Measurements from ENCODE around the gene KRT26.

KRT26 gene

GRCh38 chr17:40726919-40727318 is 45.1 kb downstream of the KRT26 start:
- H2BK120ac ChIP-seq (ENCODE audit: low read depth, low read length): no peak overlapping the region
- no peak overlapping the region for H3K14ac ChIP-seq (ENCODE audit: low read length in 2 of 2)
- H3K4ac ChIP-seq (ENCODE audit: low read depth in 1 of 2, low read length in 2 of 2): no peak overlapping the region
- H2AFZ ChIP-seq (ENCODE audit: low read depth, low read length): no peak overlapping the region
- H3K4me2 ChIP-seq (ENCODE audit: low read length, poor library complexity, severe bottlenecking): no peak overlapping the region
- no peak overlapping the region for H3K18ac ChIP-seq (ENCODE audit: low read depth in 1 of 2, low read length in 2 of 2)
- no peak overlapping the region for H2AK5ac ChIP-seq (ENCODE audit: low read length, severe bottlenecking)
- no peak overlapping the region for H4K91ac ChIP-seq (ENCODE audit: low read length)
- peak overlapping the region; percentile 95 for H3K27ac ChIP-seq (ENCODE audit: low read length, poor library complexity, severe bottlenecking)
- no peak overlapping the region for H3K23ac ChIP-seq (ENCODE audit: low read length in 2 of 2)
- no peaks in the 10 kb centered on the region for H3K4me1 ChIP-seq (ENCODE audit: control insufficient read depth, insufficient read depth, low read depth, low read length)
- no peak overlapping the region for H2BK5ac ChIP-seq (ENCODE audit: low read depth, low read length, poor library complexity, severe bottlenecking)
- no peaks in the 10 kb centered on the region for H3K27me3 ChIP-seq (ENCODE audit: control insufficient read depth in 1 of 2, insufficient read depth in 1 of 2, low read length in 2 of 2)
- 40% methylated on average over 1 of the region's 2 CpGs for WGBS
- H2BK15ac ChIP-seq (ENCODE audit: low read depth, poor library complexity, severe bottlenecking): no peak overlapping the region
- peak overlapping the region; percentile 89 for H3K9ac ChIP-seq (ENCODE audit: low read length)
- no peaks in the 10 kb centered on the region for H3K9me3 ChIP-seq (ENCODE audit: control insufficient read depth, low read length)
- no peak overlapping the region for H4K8ac ChIP-seq (ENCODE audit: low read length)
- no peaks in the 10 kb centered on the region for H3K36me3 ChIP-seq (ENCODE audit: control insufficient read depth in 1 of 2, insufficient read depth in 2 of 2, low read depth in 1 of 2, low read length in 2 of 2)
- H3K4me3 ChIP-seq (ENCODE audit: insufficient read depth in 1 of 2, low read depth in 1 of 2, low read length in 2 of 2): no peak overlapping the region
- H2BK12ac ChIP-seq (ENCODE audit: low read length in 2 of 2): no peak overlapping the region
- no peaks in the 10 kb centered on the region for H3K79me1 ChIP-seq (replicated peaks; ENCODE audit: low read length, poor library complexity, severe bottlenecking)
- peak; percentile 3 for DNase-seq

DNA sequence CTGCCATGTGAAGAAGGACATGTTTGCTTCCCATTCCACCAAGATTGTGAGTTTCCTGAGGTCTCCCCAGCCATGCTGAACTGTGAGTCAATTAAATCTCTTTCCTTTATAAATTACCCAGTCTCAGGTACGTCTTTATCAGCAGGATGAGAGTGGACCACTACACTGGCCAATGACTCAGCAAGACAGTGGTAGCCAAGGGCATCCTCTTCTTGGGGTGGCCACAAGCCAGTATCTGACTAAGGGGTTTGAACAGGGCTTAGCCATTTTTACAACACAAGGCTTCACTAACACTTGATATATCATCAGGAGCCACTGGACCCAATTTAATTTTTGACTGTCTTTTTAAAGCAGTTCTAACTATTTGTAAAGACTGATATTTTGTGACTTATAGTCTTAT is 47.3 kb downstream of the KRT26 start:
- H3K18ac ChIP-seq (ENCODE audit: low read depth in 1 of 2, low read length in 2 of 2): no peak overlapping the region
- no peak overlapping the region for H4K8ac ChIP-seq (ENCODE audit: low read length)
- no peaks in the 10 kb centered on the region for H3K79me1 ChIP-seq (replicated peaks; ENCODE audit: low read length, poor library complexity, severe bottlenecking)
- no peak overlapping the region for H2BK120ac ChIP-seq (ENCODE audit: low read depth, low read length)
- H3K9me3 ChIP-seq (ENCODE audit: control insufficient read depth, low read length): no peaks in the 10 kb centered on the region
- no peak overlapping the region for H2BK5ac ChIP-seq (ENCODE audit: low read depth, low read length, poor library complexity, severe bottlenecking)
- H2BK12ac ChIP-seq (ENCODE audit: low read length in 2 of 2): no peak overlapping the region
- no peak for DNase-seq
- no peaks in the 10 kb centered on the region for H3K36me3 ChIP-seq (ENCODE audit: control insufficient read depth in 1 of 2, insufficient read depth in 2 of 2, low read depth in 1 of 2, low read length in 2 of 2)
- peak overlapping the region; percentile 11 for H2AK5ac ChIP-seq (ENCODE audit: low read length, severe bottlenecking)
- no peak overlapping the region for H2BK15ac ChIP-seq (ENCODE audit: low read depth, poor library complexity, severe bottlenecking)
- H3K4me3 ChIP-seq (ENCODE audit: insufficient read depth in 1 of 2, low read depth in 1 of 2, low read length in 2 of 2): no peak overlapping the region
- no peak overlapping the region for H3K4ac ChIP-seq (ENCODE audit: low read depth in 1 of 2, low read length in 2 of 2)
- H3K27me3 ChIP-seq (ENCODE audit: control insufficient read depth in 1 of 2, insufficient read depth in 1 of 2, low read length in 2 of 2): no peaks in the 10 kb centered on the region
- no peak overlapping the region for H2AFZ ChIP-seq (ENCODE audit: low read depth, low read length)
- no peak overlapping the region for H3K23ac ChIP-seq (ENCODE audit: low read length in 2 of 2)
- no peak overlapping the region for H3K4me2 ChIP-seq (ENCODE audit: low read length, poor library complexity, severe bottlenecking)
- no peak overlapping the region for H3K14ac ChIP-seq (ENCODE audit: low read length in 2 of 2)
- no peak overlapping the region for H3K27ac ChIP-seq (ENCODE audit: low read length, poor library complexity, severe bottlenecking)
- H4K91ac ChIP-seq (ENCODE audit: low read length): no peak overlapping the region
- peaks cover 8% of the 10 kb centered on the region for H3K4me1 ChIP-seq (ENCODE audit: control insufficient read depth, insufficient read depth, low read depth, low read length)
- WGBS: 50% methylated on average over 1 of the region's 1 CpG
- no peak overlapping the region for H3K9ac ChIP-seq (ENCODE audit: low read length)

DNA sequence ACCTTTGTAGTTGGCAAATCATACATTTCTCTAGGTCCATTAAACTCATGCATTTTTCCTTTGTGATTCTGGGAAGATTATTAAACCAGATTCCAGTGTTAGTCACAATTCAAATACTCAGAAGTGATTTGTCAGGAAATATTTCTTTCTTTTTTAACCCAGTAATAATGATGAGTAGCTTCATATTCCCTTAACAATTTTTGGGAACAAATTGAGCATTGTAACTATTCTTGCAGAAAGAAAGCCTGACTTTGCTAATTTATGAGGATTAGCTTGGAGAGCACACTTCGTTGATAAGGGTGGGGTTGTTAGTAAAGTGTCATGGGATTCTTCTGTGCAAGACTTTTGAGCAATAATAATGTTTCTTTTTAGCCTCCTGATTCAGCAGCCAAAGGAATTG is 49.8 kb downstream of the KRT26 start:
- peak overlapping the region; percentile 100 for H3K27ac ChIP-seq (ENCODE audit: low read length, poor library complexity, severe bottlenecking)
- no peaks in the 10 kb centered on the region for H3K36me3 ChIP-seq (ENCODE audit: control insufficient read depth in 1 of 2, insufficient read depth in 2 of 2, low read depth in 1 of 2, low read length in 2 of 2)
- no peak overlapping the region for H2BK120ac ChIP-seq (ENCODE audit: low read depth, low read length)
- WGBS: no CpG with 5 or more reads among the region's 1 CpG
- H3K4me1 ChIP-seq (ENCODE audit: control insufficient read depth, insufficient read depth, low read depth, low read length): peaks cover 11% of the 10 kb centered on the region
- H4K91ac ChIP-seq (ENCODE audit: low read length): no peak overlapping the region
- H3K79me1 ChIP-seq (replicated peaks; ENCODE audit: low read length, poor library complexity, severe bottlenecking): no peaks in the 10 kb centered on the region
- no peak overlapping the region for H3K4me3 ChIP-seq (ENCODE audit: insufficient read depth in 1 of 2, low read depth in 1 of 2, low read length in 2 of 2)
- H2AK5ac ChIP-seq (ENCODE audit: low read length, severe bottlenecking): no peak overlapping the region
- no peak overlapping the region for H2BK12ac ChIP-seq (ENCODE audit: low read length in 2 of 2)
- no peaks in the 10 kb centered on the region for H3K9me3 ChIP-seq (ENCODE audit: control insufficient read depth, low read length)
- no peak overlapping the region for H3K14ac ChIP-seq (ENCODE audit: low read length in 2 of 2)
- H3K4ac ChIP-seq (ENCODE audit: low read depth in 1 of 2, low read length in 2 of 2): no peak overlapping the region
- no peak overlapping the region for H3K23ac ChIP-seq (ENCODE audit: low read length in 2 of 2)
- no peak for DNase-seq
- H2BK5ac ChIP-seq (ENCODE audit: low read depth, low read length, poor library complexity, severe bottlenecking): no peak overlapping the region
- H2AFZ ChIP-seq (ENCODE audit: low read depth, low read length): no peak overlapping the region
- H3K4me2 ChIP-seq (ENCODE audit: low read length, poor library complexity, severe bottlenecking): no peak overlapping the region
- H3K18ac ChIP-seq (ENCODE audit: low read depth in 1 of 2, low read length in 2 of 2): no peak overlapping the region
- H4K8ac ChIP-seq (ENCODE audit: low read length): no peak overlapping the region
- no peak overlapping the region for H2BK15ac ChIP-seq (ENCODE audit: low read depth, poor library complexity, severe bottlenecking)
- H3K27me3 ChIP-seq (ENCODE audit: control insufficient read depth in 1 of 2, insufficient read depth in 1 of 2, low read length in 2 of 2): no peaks in the 10 kb centered on the region
- peak overlapping the region; percentile 69 for H3K9ac ChIP-seq (ENCODE audit: low read length)

- no peaks in the 10 kb centered on the region for H3K79me1 ChIP-seq (replicated peaks; ENCODE audit: low read length, poor library complexity, severe bottlenecking)
- no peaks in the 10 kb centered on the region for H3K9me3 ChIP-seq (ENCODE audit: control insufficient read depth, low read length)
- H4K8ac ChIP-seq (ENCODE audit: low read length): no peak overlapping the region
- no peaks in the 10 kb centered on the region for H3K27me3 ChIP-seq (ENCODE audit: control insufficient read depth in 1 of 2, insufficient read depth in 1 of 2, low read length in 2 of 2)
- H2BK15ac ChIP-seq (ENCODE audit: low read depth, poor library complexity, severe bottlenecking): no peak overlapping the region
- H2AK5ac ChIP-seq (ENCODE audit: low read length, severe bottlenecking): no peak overlapping the region
- H2BK120ac ChIP-seq (ENCODE audit: low read depth, low read length): no peak overlapping the region
- no peak overlapping the region for H3K23ac ChIP-seq (ENCODE audit: low read length in 2 of 2)
- no peak overlapping the region for H4K91ac ChIP-seq (ENCODE audit: low read length)
- no peak overlapping the region for H2BK12ac ChIP-seq (ENCODE audit: low read length in 2 of 2)
- H3K4me2 ChIP-seq (ENCODE audit: low read length, poor library complexity, severe bottlenecking): no peak overlapping the region
- H3K4me1 ChIP-seq (ENCODE audit: control insufficient read depth, insufficient read depth, low read depth, low read length): peaks cover 11% of the 10 kb centered on the region
- peaks cover 0 to 3% of the 10 kb centered on the region in 2 experiments for H3K36me3 ChIP-seq (ENCODE audit: control insufficient read depth in 1 of 2, insufficient read depth in 2 of 2, low read depth in 1 of 2, low read length in 2 of 2)
- no peak overlapping the region for H3K14ac ChIP-seq (ENCODE audit: low read length in 2 of 2)
- no peak overlapping the region for H3K4me3 ChIP-seq (ENCODE audit: insufficient read depth in 1 of 2, low read depth in 1 of 2, low read length in 2 of 2)
- H3K4ac ChIP-seq (ENCODE audit: low read depth in 1 of 2, low read length in 2 of 2): no peak overlapping the region
- no peak for DNase-seq
- no peak overlapping the region for H2BK5ac ChIP-seq (ENCODE audit: low read depth, low read length, poor library complexity, severe bottlenecking)
- H3K9ac ChIP-seq (ENCODE audit: low read length): no peak overlapping the region
- WGBS: no CpG with 5 or more reads among the region's 2 CpGs
- no peak overlapping the region for H3K18ac ChIP-seq (ENCODE audit: low read depth in 1 of 2, low read length in 2 of 2)
- H3K27ac ChIP-seq (ENCODE audit: low read length, poor library complexity, severe bottlenecking): peak overlapping the region; percentile 31
- no peak overlapping the region for H2AFZ ChIP-seq (ENCODE audit: low read depth, low read length)
Measured at GRCh38 chr17:40720899-40721298, 51.1 kb downstream of the KRT26 start.
